Measurements from ENCODE around the gene MTIF2.
"Not testable (repeated sequence)": the region's sequence is repeated elsewhere in the genome, so short reads cannot be mapped to it uniquely, and the experiment has no call there.

The MTIF2 gene

GRCh38 chr2:55268907-55269644 is at the start of gene MTIF2:
TSS of gene MTIF2 (minus strand) at chr2:55269231. CDS start at chr2:55263858, 5,373 bp downstream.
- DNase-seq (ENCODE audit: low read depth), result peak; percentile 80

GRCh38 chr2:55314985-55315384 is 46.0 kb upstream of the MTIF2 start:
- no peak for DNase-seq (ENCODE audit: low read depth)

GRCh38 chr2:55311444-55311870 is 42.4 kb upstream of the MTIF2 start:
- no peak for DNase-seq (ENCODE audit: low read depth)

GRCh38 chr2:55309446-55309845 is 40.4 kb upstream of the MTIF2 start:
- no peak for DNase-seq (ENCODE audit: low read depth)

- DNase-seq (ENCODE audit: low read depth), result no peak
Measured at GRCh38 chr2:55302241-55302640, 33.2 kb upstream of the MTIF2 start.

- no peak for DNase-seq (ENCODE audit: low read depth)
Measured at GRCh38 chr2:55301277-55301676, 32.2 kb upstream of the MTIF2 start.

- DNase-seq (ENCODE audit: low read depth), result no peak
Measured at GRCh38 chr2:55296393-55296792, 27.4 kb upstream of the MTIF2 start.

- no peak for DNase-seq (ENCODE audit: low read depth)
Measured at GRCh38 chr2:55283083-55283482, 14.1 kb upstream of the MTIF2 start.

GRCh38 chr2:55282110-55282917 is 13.3 kb upstream of the MTIF2 start:
- DNase-seq (ENCODE audit: low read depth), result peak; percentile 82

GRCh38 chr2:55280851-55281546 is 12.0 kb upstream of the MTIF2 start:
- DNase-seq (ENCODE audit: low read depth), result not testable (repeated sequence)

GRCh38 chr2:55279859-55280424 is 10.9 kb upstream of the MTIF2 start:
- DNase-seq (ENCODE audit: low read depth), result not testable (repeated sequence)

- not testable (repeated sequence) for DNase-seq (ENCODE audit: low read depth)
Measured at GRCh38 chr2:55279214-55279835, 10.3 kb upstream of the MTIF2 start.

- DNase-seq (ENCODE audit: low read depth), result no peak
Measured at GRCh38 chr2:55277310-55277709, 8.3 kb upstream of the MTIF2 start.

GRCh38 chr2:55274346-55274745 is 5.3 kb upstream of the MTIF2 start:
- not testable (repeated sequence) for DNase-seq (ENCODE audit: low read depth)

- DNase-seq (ENCODE audit: low read depth), result no peak
Measured at GRCh38 chr2:55269645-55269990, 587 bp upstream of the MTIF2 start.

GRCh38 chr2:55268288-55268906 is 634 bp downstream of the MTIF2 start:
- DNase-seq (ENCODE audit: low read depth), result no peak

- DNase-seq (ENCODE audit: low read depth), result not testable (repeated sequence)
Measured at GRCh38 chr2:55259586-55259985, 9.4 kb downstream of the MTIF2 start.

GRCh38 chr2:55252832-55253231 is 16.2 kb downstream of the MTIF2 start:
- no peak for DNase-seq (ENCODE audit: low read depth)

- DNase-seq (ENCODE audit: low read depth), result no peak
Measured at GRCh38 chr2:55247025-55247424, 22.0 kb downstream of the MTIF2 start.

- DNase-seq (ENCODE audit: low read depth), result no peak
Measured at GRCh38 chr2:55245411-55245810, 23.6 kb downstream of the MTIF2 start.

- no peak for DNase-seq (ENCODE audit: low read depth)
Measured at GRCh38 chr2:55242617-55243016, 26.4 kb downstream of the MTIF2 start.

All from activated T-helper 1 cell treated with Interleukin-2 at 50 U/mL for 16 hours (primary cell).